ENCODE measurements around the gene TPRN.

DNA sequence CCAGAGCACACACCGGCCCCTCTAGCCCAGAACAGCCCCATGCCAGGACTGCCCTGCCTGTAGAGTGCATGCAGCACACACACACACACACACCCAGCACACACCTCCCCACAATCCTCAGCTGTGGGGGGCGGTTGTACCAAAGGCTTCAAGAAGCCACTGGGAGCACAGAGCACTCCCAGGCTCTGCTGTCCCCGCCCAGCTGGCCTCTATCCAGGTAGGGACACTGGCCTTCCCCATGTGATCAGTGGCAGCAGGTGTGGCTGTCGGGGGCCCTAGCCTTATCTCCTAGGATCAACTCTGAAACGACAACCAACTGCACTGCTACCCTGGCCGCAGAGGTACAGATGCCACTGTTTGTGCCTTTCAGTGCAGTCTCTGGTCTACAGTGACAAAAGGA, 14.2 kb downstream of the TPRN start:
- TF ChIP-seq, protein P1, sequence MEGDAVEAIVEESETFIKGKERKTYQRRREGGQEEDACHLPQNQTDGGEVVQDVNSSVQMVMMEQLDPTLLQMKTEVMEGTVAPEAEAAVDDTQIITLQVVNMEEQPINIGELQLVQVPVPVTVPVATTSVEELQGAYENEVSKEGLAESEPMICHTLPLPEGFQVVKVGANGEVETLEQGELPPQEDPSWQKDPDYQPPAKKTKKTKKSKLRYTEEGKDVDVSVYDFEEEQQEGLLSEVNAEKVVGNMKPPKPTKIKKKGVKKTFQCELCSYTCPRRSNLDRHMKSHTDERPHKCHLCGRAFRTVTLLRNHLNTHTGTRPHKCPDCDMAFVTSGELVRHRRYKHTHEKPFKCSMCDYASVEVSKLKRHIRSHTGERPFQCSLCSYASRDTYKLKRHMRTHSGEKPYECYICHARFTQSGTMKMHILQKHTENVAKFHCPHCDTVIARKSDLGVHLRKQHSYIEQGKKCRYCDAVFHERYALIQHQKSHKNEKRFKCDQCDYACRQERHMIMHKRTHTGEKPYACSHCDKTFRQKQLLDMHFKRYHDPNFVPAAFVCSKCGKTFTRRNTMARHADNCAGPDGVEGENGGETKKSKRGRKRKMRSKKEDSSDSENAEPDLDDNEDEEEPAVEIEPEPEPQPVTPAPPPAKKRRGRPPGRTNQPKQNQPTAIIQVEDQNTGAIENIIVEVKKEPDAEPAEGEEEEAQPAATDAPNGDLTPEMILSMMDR (IDR thresholded peaks at IDR 0.05) = no peak
- no peak for TF ChIP-seq POLR2A (IDR thresholded peaks at IDR 0.05)

Data from body of pancreas (tissue), 4 donors.